ENCODE results near the gene TM4SF4.

Gene TM4SF4

DNA sequence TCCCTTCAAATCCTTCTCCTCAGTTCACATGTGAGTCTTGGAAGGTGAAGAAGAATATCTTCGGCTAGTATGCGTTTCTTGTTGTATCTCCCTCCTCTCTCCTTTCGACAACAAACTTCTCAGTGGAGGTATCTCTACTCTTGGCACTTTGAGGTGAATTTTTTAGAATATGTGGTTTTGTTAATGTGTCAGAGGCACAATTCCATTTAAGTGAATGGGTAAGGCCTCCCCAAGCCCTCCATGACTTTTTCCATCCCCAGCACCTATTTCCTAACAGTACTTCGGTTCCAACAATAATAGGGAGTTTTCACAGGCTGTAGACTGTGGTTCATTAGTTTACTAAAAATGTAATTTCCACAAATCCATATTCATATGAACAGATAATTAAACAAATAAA lies 74.2 kb downstream of the TM4SF4 start:
- no peak for DNase-seq (ENCODE audit: low read depth)

DNA sequence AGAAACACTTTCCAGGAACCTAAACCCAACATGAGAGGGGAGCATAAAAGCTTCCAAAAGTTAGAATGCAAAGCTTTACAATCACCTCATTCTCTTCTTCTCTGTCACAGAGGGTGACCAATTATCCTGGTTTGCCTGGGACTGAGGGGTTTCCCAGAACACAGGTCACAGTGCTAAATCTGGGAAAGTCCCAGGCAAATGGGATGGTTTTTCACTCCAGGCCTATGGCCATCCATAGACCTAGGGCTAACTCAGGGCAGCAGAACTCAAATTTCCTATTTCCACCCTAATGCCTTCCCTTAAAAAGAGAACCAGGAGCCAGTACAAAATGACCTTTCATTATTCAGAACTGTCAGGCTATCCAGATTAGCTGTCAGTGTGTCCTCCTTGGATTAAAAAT lies 77.0 kb downstream of the TM4SF4 start:
- DNase-seq (ENCODE audit: low read depth), result no peak

DNA sequence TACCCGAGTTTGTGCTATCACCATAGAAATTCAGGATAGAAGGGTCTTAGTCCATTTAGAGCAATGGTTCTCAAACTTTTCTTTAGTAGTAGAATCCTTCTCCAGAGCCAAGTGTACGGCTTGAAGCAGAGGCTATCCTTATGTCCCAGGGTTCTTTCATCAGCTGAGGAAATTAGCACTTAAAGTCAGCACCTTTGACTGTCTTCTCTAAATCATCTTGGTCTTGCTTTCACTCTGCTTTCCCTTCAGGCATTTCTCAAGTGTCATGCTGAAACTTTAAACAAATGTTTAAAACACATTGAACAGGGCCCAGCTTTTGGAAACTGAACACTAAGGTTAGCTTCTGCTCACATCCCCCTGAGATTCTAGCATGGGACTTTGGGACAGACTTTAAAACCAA lies 78.2 kb downstream of the TM4SF4 start:
- DNase-seq (ENCODE audit: low read depth), result no peak
